H9 (cell line): Measurements from ENCODE around the gene BRD7. TPM values are rescaled to one million over a fixed set of nuclear protein-coding genes. Genes with fewer than 3 reads are reported as not detected.

Experiments
- DNase-seq: peaks from one replicate; pipeline ENCODE4 v3.0.0-alpha.2; 2017
- H2AFZ ChIP-seq: one replicate; pipeline ENCODE4 v1.6.1; 2013; ENCODE audit warnings: mild to moderate bottlenecking, low read length, control low read depth, moderate library complexity
- H2AK5ac ChIP-seq: 2 replicates; pipeline ENCODE4 v1.6.1; 2013; ENCODE audit warnings: low read length, control low read depth, mixed read lengths; ENCODE audit not compliant: insufficient read length
- H2BK120ac ChIP-seq: one replicate; pipeline ENCODE4 v1.6.1; 2013; ENCODE audit warnings: low read depth, mild to moderate bottlenecking, low read length, control low read depth, inconsistent platforms; ENCODE audit not compliant: poor library complexity, severe bottlenecking
- H2BK12ac ChIP-seq: 2 replicates; pipeline ENCODE4 v1.6.1; 2013; ENCODE audit warnings: low read length, control low read depth, mixed read lengths, low read depth; ENCODE audit not compliant: insufficient read length
- H2BK15ac ChIP-seq: 2 replicates; pipeline ENCODE4 v1.6.1; 2013; ENCODE audit warnings: low read depth, low read length, control low read depth
- H2BK20ac ChIP-seq: one replicate; pipeline ENCODE4 v1.6.1; 2013; ENCODE audit warnings: low read depth, mild to moderate bottlenecking, low read length, control low read depth, inconsistent platforms; ENCODE audit not compliant: poor library complexity, severe bottlenecking
- H2BK5ac ChIP-seq: 2 replicates; pipeline ENCODE4 v1.6.1; 2013; ENCODE audit warnings: low read length, control low read depth, mixed read lengths; ENCODE audit not compliant: insufficient read length
- H3K14ac ChIP-seq: 2 replicates; pipeline ENCODE4 v1.6.1; 2013; ENCODE audit warnings: low read length, control low read depth; ENCODE audit not compliant: insufficient read depth
- H3K18ac ChIP-seq: 2 replicates; pipeline ENCODE4 v1.6.1; 2013; ENCODE audit warnings: low read depth, mild to moderate bottlenecking, mixed read lengths, low read length, control low read depth; ENCODE audit not compliant: insufficient read length
- H3K23ac ChIP-seq: 2 replicates; pipeline ENCODE4 v1.6.1; 2013; ENCODE audit warnings: low read length, control low read depth, mixed read lengths, low read depth; ENCODE audit not compliant: insufficient read length
- H3K23me2 ChIP-seq: 2 replicates; pipeline ENCODE4 v1.6.1; 2013; ENCODE audit warnings: low read depth, mild to moderate bottlenecking, mixed read lengths, low read length, control low read depth; ENCODE audit not compliant: insufficient read length, poor library complexity, severe bottlenecking
- H3K27ac ChIP-seq: 2 replicates; pipeline ENCODE4 v1.5.1; 2013; ENCODE audit warnings: low read length, control low read depth, mixed read lengths, low read depth; ENCODE audit not compliant: insufficient read length
- H3K27me3 ChIP-seq: 2 replicates; pipeline ENCODE4 v1.6.1; 2013; ENCODE audit warnings: low read length, control low read depth, inconsistent platforms; ENCODE audit not compliant: insufficient read depth
- H3K4ac ChIP-seq: 2 replicates; pipeline ENCODE4 v1.6.1; 2013; ENCODE audit warnings: low read depth, mild to moderate bottlenecking, control low read depth, inconsistent platforms, low read length, moderate library complexity
- H3K4me1 ChIP-seq: 2 replicates; pipeline ENCODE4 v1.6.1; 2013; ENCODE audit warnings: low read length, control low read depth, inconsistent platforms; ENCODE audit not compliant: insufficient read depth
- H3K4me2 ChIP-seq: 2 replicates; pipeline ENCODE4 v1.6.1; 2013; ENCODE audit warnings: low read length, control low read depth, mixed read lengths; ENCODE audit not compliant: insufficient read length, insufficient read depth
- H3K56ac ChIP-seq: 2 replicates; pipeline ENCODE4 v1.6.1; 2013; ENCODE audit warnings: low read depth, mild to moderate bottlenecking, mixed read lengths, low read length, control low read depth; ENCODE audit not compliant: insufficient read length
- H3K79me1 ChIP-seq: 2 replicates; pipeline ENCODE4 v1.6.1; 2013; ENCODE audit warnings: low read depth, mild to moderate bottlenecking, moderate library complexity, low read length, control low read depth, inconsistent platforms; ENCODE audit not compliant: insufficient read depth, poor library complexity, severe bottlenecking
- H3K79me2 ChIP-seq: 2 replicates; pipeline ENCODE4 v1.6.1; 2013; ENCODE audit warnings: low read length, control low read depth, inconsistent platforms; ENCODE audit not compliant: insufficient read depth
- H3K9ac ChIP-seq: 2 replicates; pipeline ENCODE4 v1.6.1; 2013; ENCODE audit warnings: low read length, control low read depth, mixed read lengths; ENCODE audit not compliant: insufficient read length; ENCODE audit errors: extremely low read depth
- H3K9me3 ChIP-seq: one replicate; pipeline ENCODE4 v1.6.1; 2013; ENCODE audit warnings: low read depth, low read length, inconsistent platforms; ENCODE audit not compliant: control insufficient read depth
- H3T11ph ChIP-seq: one replicate; pipeline ENCODE4 v1.6.1; 2013; ENCODE audit warnings: mild to moderate bottlenecking, low read length, control low read depth, inconsistent platforms
- H4K20me1 ChIP-seq: one replicate; pipeline ENCODE4 v1.6.1; 2013; ENCODE audit not compliant: control insufficient read depth, insufficient read length, insufficient read depth
- H4K5ac ChIP-seq: 2 replicates; pipeline ENCODE4 v1.6.1; 2013; ENCODE audit warnings: low read depth, mild to moderate bottlenecking, mixed read lengths, low read length, control low read depth; ENCODE audit not compliant: insufficient read length
- H4K8ac ChIP-seq: replicated peaks from 2 replicates; pipeline ENCODE4 v1.6.1; 2013; ENCODE audit warnings: low read length, control low read depth, mixed read lengths, low read depth; ENCODE audit not compliant: insufficient read length
- H4K91ac ChIP-seq: 2 replicates; pipeline ENCODE4 v1.6.1; 2013; ENCODE audit warnings: low read depth, mild to moderate bottlenecking, moderate library complexity, mixed read lengths, low read length, control low read depth; ENCODE audit not compliant: insufficient read length
- H3K27ac Mint-ChIP-seq, 3 experiments: 2 replicates in 2 of 3; 3 replicates in 1 of 3; pipeline ENCODE4 v1.8.0; 2020 to 2021; ENCODE audit warnings: mixed read lengths in 3 of 3, mild to moderate bottlenecking in 1 of 3, moderate library complexity in 1 of 3
- H3K27me3 Mint-ChIP-seq: 2 replicates; pipeline ENCODE4 v1.8.0; 2021; ENCODE audit warnings: low read depth, mild to moderate bottlenecking, moderate library complexity, mixed read lengths
- H3K36me3 Mint-ChIP-seq, 3 experiments: 2 replicates in 2 of 3; 3 replicates in 1 of 3; pipeline ENCODE4 v1.8.0; 2020 to 2021; ENCODE audit warnings: low read depth in 3 of 3, mixed read lengths in 3 of 3; ENCODE audit not compliant: insufficient read depth in 1 of 3
- H3K4me1 Mint-ChIP-seq, 2 experiments: 2 replicates each; pipeline ENCODE4 v1.8.0; 2020; ENCODE audit warnings: mixed read lengths in 2 of 2
- H3K4me3 Mint-ChIP-seq, 2 experiments: 2 replicates in 1 of 2; 3 replicates in 1 of 2; pipeline ENCODE4 v1.8.0; 2020 to 2021; ENCODE audit warnings: mild to moderate bottlenecking in 2 of 2, mixed read lengths in 2 of 2, moderate library complexity in 1 of 2
- H3K9me3 Mint-ChIP-seq, 2 experiments: 2 replicates in 1 of 2; 3 replicates in 1 of 2; pipeline ENCODE4 v1.8.0; 2020; ENCODE audit warnings: mild to moderate bottlenecking in 2 of 2, mixed read lengths in 2 of 2, moderate library complexity in 1 of 2
- CTCF ChIP-seq: fragments of 200-600 bp; sonication (generic); conservative IDR thresholded peaks from 3 replicates; pipeline ENCODE4 v1.8.0; 2021; ENCODE audit warnings: antibody characterized with exemption, mild to moderate bottlenecking
- WGBS: extraction: QIAGEN DNeasy Blood & Tissue Kit; methylation state at CpG from one replicate; pipeline ENCODE4 v1.1.7; 2013; ENCODE audit warnings: missing lambda C conversion rate, low lambda C conversion rate, mixed read lengths; ENCODE audit not compliant: insufficient read length; ENCODE audit errors: extremely low coverage; 5-methylcytosine and 5-hydroxymethylcytosine counted together
- total RNA-seq: library from RNA; stranded (reverse); gene quantifications from 2 replicates; pipeline ENCODE4 v1.2.1, GENCODE V29; 2021

Gene BRD7
- total RNA-seq, 1 experiment from 2014 or later: 112 TPM

GRCh38 chr16:50324345-50324744 is 44.4 kb downstream of the BRD7 start:
- Histone ChIP-seq H3K9ac (no peak overlapping the region), H3K18ac (no peak overlapping the region), H2BK12ac (no peak overlapping the region), H2AK5ac (no peak overlapping the region), H3K9me3 (no peaks in the 10 kb centered on the region), H3K4ac (no peak overlapping the region), H3T11ph (no peak overlapping the region), H4K5ac (no peak overlapping the region), H2BK120ac (no peak overlapping the region), H2BK15ac (no peak overlapping the region), H4K20me1 (no peaks in the 10 kb centered on the region), H3K4me1 (no peaks in the 10 kb centered on the region), H3K27me3 (no peaks in the 10 kb centered on the region), H3K14ac (no peak overlapping the region), H2AFZ (no peak overlapping the region), H3K23ac (no peak overlapping the region), H3K79me1 (no peaks in the 10 kb centered on the region), H2BK5ac (no peak overlapping the region), H3K56ac (no peak overlapping the region), H4K91ac (no peak overlapping the region), H3K79me2 (no peaks in the 10 kb centered on the region), H2BK20ac (no peak overlapping the region), H4K8ac (no peak overlapping the region), H3K27ac (no peak overlapping the region), H3K23me2 (no peaks in the 10 kb centered on the region), H3K4me2 (no peak overlapping the region)
- Mint-ChIP-seq H3K36me3 (peaks cover 23 to 77% (median 65%) of the 10 kb centered on the region in 3 experiments; a peak in 6 of 7 replicates), H3K27me3 (no peaks in the 10 kb centered on the region), H3K4me3 (no peak overlapping the region), H3K9me3 (no peaks in the 10 kb centered on the region), H3K4me1 (peaks cover 0 to 2% of the 10 kb centered on the region in 2 experiments; a peak in 1 of 4 replicates), H3K27ac (peak overlapping the region; percentile 4 to 65 (median 29); a peak in 5 of 7 replicates)
- no CpG with 5 or more reads among the region's 6 CpGs for whole genome bisulfite sequencing
- no peak for TF ChIP-seq CTCF
- DNase-seq: no peak
